Ectodermal cell (in vitro differentiated cells): ENCODE measurements around the gene PGS1.

Experiments
- H3K27ac ChIP-seq: 2 replicates; pipeline ENCODE4 v1.7.0; 2013; ENCODE audit warnings: mild to moderate bottlenecking, low read depth, low read length; ENCODE audit not compliant: insufficient read depth, poor library complexity, severe bottlenecking
- H3K27me3 ChIP-seq: 2 replicates; pipeline ENCODE4 v1.7.0; 2013; ENCODE audit warnings: mild to moderate bottlenecking, low read length; ENCODE audit not compliant: insufficient read depth, control insufficient read depth, poor library complexity, severe bottlenecking
- H3K36me3 ChIP-seq: one replicate; pipeline ENCODE4 v1.7.0; 2013; ENCODE audit warnings: low read length; ENCODE audit not compliant: control insufficient read depth, insufficient read depth
- H3K4me1 ChIP-seq: one replicate; pipeline ENCODE4 v1.7.0; 2013; ENCODE audit warnings: low read length; ENCODE audit not compliant: control insufficient read depth, insufficient read depth
- H3K4me3 ChIP-seq: 2 replicates; pipeline ENCODE4 v1.7.0; 2013; ENCODE audit warnings: low read depth, low read length, control low read depth; ENCODE audit not compliant: insufficient read depth
- H3K9me3 ChIP-seq: 2 replicates; pipeline ENCODE4 v1.7.0; 2013; ENCODE audit warnings: mild to moderate bottlenecking, low read length, moderate library complexity; ENCODE audit not compliant: control insufficient read depth
- WGBS, 2 experiments: methylation state at CpG; one replicate each; pipeline ENCODE4 v1.1.7; 2013; ENCODE audit warnings: missing lambda C conversion rate in 2 of 2; 5-methylcytosine and 5-hydroxymethylcytosine counted together

PGS1 gene

GRCh38 chr17:78406920-78407319 is 28.5 kb downstream of the PGS1 start:
- Histone ChIP-seq H3K27ac (no peak overlapping the region), H3K27me3 (no peaks in the 10 kb centered on the region), H3K4me1 (no peaks in the 10 kb centered on the region), H3K9me3 (no peaks in the 10 kb centered on the region), H3K4me3 (no peak overlapping the region), H3K36me3 (peaks cover 22% of the 10 kb centered on the region)
- 90 to 94% methylated on average over 8 of the region's 8 CpGs for WGBS, 2 experiments

- no peaks in the 10 kb centered on the region for H3K9me3 ChIP-seq
- no peaks in the 10 kb centered on the region for H3K27me3 ChIP-seq
- no peak overlapping the region for H3K27ac ChIP-seq
- H3K4me3 ChIP-seq = no peak overlapping the region
- 82 to 84% methylated on average over 7 of the region's 7 CpGs for WGBS, 2 experiments
- H3K36me3 ChIP-seq = peaks cover 19% of the 10 kb centered on the region
- no peaks in the 10 kb centered on the region for H3K4me1 ChIP-seq
These were observed 29.0 kb downstream of the PGS1 start for GRCh38 chr17:78407387-78408000.

DNA sequence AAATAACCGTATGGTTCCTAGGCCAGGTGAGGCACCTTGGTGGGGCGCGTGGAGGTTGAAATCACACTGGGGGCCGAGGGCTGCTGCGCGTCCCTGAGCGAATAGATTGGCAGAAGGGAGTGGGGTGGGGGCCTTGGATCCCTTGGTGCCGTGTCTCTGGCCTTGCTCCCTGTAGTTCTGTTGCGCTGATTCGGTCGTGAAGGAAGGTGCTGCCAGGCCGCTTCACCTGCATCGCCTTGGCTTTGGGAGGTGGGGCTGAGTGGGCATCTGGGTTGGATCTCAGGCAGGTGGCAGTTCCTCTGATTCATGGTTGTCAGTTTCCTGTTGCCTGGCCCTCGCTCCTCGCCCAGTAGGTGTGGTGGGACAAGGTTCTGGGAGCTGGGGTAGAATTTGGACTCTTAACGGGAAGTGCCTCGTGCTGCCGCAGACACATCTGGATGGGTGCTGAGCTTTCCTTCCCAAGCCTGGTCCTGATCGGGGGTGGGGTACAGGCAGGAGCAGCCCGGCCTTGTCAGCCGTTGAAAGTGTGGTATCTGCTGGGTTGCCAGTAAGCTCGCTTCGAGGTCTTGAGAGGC is 30.1 kb downstream of the PGS1 start:
- H3K4me3 ChIP-seq = no peak overlapping the region
- WGBS, 2 experiments = 93 to 94% methylated on average over 23 of the region's 23 CpGs
- no peak overlapping the region for H3K27ac ChIP-seq
- no peaks in the 10 kb centered on the region for H3K4me1 ChIP-seq
- H3K36me3 ChIP-seq = peaks cover 11% of the 10 kb centered on the region
- no peaks in the 10 kb centered on the region for H3K9me3 ChIP-seq
- no peaks in the 10 kb centered on the region for H3K27me3 ChIP-seq

DNA sequence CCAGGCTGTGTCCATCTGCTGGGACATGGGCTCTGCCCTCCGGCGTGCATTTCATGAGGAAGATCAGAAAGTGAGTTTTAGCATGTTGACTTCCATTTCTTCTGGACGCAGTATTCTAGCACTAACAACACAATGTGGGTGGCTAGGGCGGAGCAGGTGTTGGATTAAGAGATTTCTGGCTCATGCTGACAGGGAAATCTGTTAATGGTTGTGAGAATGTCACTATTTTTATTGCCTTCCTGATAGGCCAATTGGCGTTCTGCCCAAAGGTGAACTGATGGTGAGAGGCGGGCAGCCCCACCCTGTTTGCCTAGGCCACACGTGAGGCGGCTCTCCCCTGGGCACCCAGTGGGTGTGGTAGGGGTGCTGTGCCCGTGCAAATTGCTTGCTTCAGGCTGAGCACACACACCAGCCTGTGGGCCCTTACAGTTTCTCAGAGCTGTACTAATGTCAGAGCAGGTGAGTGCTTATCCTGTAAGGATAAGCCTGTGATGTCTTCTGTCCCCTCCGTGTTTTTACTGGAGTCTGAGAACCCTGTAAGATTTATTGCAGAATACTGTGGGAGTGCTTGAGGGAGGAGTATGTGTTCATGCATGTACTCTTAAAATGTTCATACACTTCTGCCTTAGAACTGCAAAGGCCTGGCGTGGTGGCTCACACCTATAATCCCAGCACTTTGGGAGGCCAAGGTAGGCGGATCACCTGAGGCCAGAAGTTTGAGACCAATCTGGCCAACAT is 30.9 kb downstream of the PGS1 start:
- 94 to 95% methylated on average over 12 of the region's 12 CpGs for WGBS, 2 experiments
- Histone ChIP-seq H3K9me3 (no peaks in the 10 kb centered on the region), H3K27ac (no peak overlapping the region), H3K27me3 (no peaks in the 10 kb centered on the region), H3K36me3 (peaks cover 3% of the 10 kb centered on the region), H3K4me1 (no peaks in the 10 kb centered on the region), H3K4me3 (no peak overlapping the region)

GRCh38 chr17:78411241-78411857 is 32.9 kb downstream of the PGS1 start:
- Histone ChIP-seq H3K4me3 (no peak overlapping the region), H3K36me3 (no peaks in the 10 kb centered on the region), H3K27ac (no peak overlapping the region), H3K9me3 (no peaks in the 10 kb centered on the region), H3K4me1 (no peaks in the 10 kb centered on the region), H3K27me3 (no peaks in the 10 kb centered on the region)
- WGBS, 2 experiments = 91 to 93% methylated on average over 17 of the region's 17 CpGs

GRCh38 chr17:78412403-78412802 is 34.0 kb downstream of the PGS1 start:
- Histone ChIP-seq H3K27ac (no peak overlapping the region), H3K27me3 (no peaks in the 10 kb centered on the region), H3K4me1 (no peaks in the 10 kb centered on the region), H3K9me3 (no peaks in the 10 kb centered on the region), H3K36me3 (no peaks in the 10 kb centered on the region), H3K4me3 (no peak overlapping the region)
- 91 to 93% methylated on average over 10 of the region's 10 CpGs for WGBS, 2 experiments

DNA sequence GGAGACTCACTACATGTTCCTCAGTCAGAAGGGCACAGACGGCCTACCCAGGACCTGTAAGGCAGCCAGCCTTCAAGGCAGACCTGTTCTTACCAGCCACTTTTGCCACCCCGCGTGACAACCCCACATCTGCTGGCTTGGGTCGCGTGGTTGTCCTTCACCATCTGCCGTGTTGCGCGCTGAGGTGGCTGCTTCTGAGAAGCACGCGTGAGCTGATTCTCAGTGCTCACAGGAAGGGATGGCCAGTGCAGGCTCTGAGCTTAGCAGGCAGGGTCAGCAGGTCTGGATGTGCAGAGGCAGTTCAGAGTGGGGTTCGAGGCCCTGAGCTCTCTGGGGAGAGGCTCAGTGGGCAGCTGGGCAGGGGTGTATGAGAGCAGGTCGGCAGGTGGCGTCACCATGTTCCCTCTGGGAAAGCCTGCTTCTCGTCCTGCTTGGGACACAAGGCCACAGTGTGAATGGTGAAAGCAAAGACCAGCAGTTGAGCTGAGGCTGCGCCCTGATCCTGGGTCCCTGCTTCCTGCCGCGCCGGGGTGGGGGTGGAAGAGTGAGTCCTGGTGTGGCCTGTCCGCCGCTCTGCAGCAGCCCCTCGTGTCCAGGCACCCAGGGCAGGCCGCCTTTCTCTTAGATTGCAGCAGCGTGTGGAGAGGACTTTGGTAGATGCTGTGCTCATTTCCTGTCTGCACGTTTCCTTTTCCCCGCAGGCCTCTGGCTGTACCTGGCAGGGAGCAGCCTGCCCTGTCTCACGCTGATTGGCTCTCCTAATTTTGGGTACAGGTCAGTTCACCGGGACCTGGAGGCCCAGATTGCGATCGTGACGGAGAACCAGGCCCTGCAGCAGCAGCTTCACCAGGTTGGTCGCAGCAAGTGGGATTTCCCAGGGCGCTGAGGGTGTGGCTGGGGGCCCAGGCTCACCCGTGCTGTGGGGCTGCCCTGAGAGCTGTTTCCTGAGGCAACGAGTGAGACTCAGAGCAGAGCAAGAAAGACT is 36.0 kb downstream of the PGS1 start:
- Histone ChIP-seq H3K36me3 (no peaks in the 10 kb centered on the region), H3K4me1 (no peaks in the 10 kb centered on the region), H3K27ac (no peak overlapping the region), H3K27me3 (no peaks in the 10 kb centered on the region), H3K4me3 (no peak overlapping the region), H3K9me3 (no peaks in the 10 kb centered on the region)
- 91 to 93% methylated on average over 34 of the region's 34 CpGs for WGBS, 2 experiments

- Histone ChIP-seq H3K27ac (no peak overlapping the region), H3K4me3 (no peak overlapping the region), H3K36me3 (peaks cover 6% of the 10 kb centered on the region), H3K4me1 (no peaks in the 10 kb centered on the region), H3K9me3 (no peaks in the 10 kb centered on the region), H3K27me3 (no peaks in the 10 kb centered on the region)
- 93 to 95% methylated on average over 17 of the region's 17 CpGs for WGBS, 2 experiments
These were observed 37.6 kb downstream of the PGS1 start for GRCh38 chr17:78415821-78416711.
